Measurements from ENCODE around the gene OR9Q1.

- TF ChIP-seq POLR2A (IDR thresholded peaks at IDR 0.05; ENCODE audit: extremely low read depth, insufficient read length): no peak
- no peak for TF ChIP-seq CTCF (IDR thresholded peaks at IDR 0.05; ENCODE audit: low read depth, low read length)
- no peak for TF ChIP-seq MAX (IDR thresholded peaks at IDR 0.05; ENCODE audit: low read depth, low read length)
- no peak for TF ChIP-seq MYC (IDR thresholded peaks at IDR 0.05; ENCODE audit: low read depth, low read length)
Measured at GRCh38 chr11:58127350-58127749, 103.7 kb downstream of the OR9Q1 start.

Measured in NB4 (cell line).